Pancreas (tissue), 10 donors: Measurements from ENCODE around the gene NKD2. TPM values are rescaled to one million over a fixed set of nuclear protein-coding genes. Genes with fewer than 3 reads are reported as not detected.

Experiments used
- ATAC-seq, 4 donors: fragments of 200-7000 bp; cut with Tn5 transposase; one replicate each; pipeline versions ENCODE4 v1.8.0 to v1.9.1; 2020; ENCODE audit warnings: mild to moderate bottlenecking in 4 of 4, moderate library complexity in 4 of 4
- DNase-seq, 6 donors: peaks; one replicate each; pipeline ENCODE4 v3.0.0-alpha.2; 2020
- FAIRE-seq: peaks from 2 replicates; lab custom pipeline; 2012; peaks lifted over from hg19 to GRCh38; lab: Jason Lieb, UNC
- H3K27ac ChIP-seq, 4 donors: fragments of 200-600 bp; sonication (generic); 1 replicate in 3 of 4; 2 replicates in 1 of 4; pipeline versions ENCODE4 v1.5.0 to v1.8.0; 2020
- H3K27me3 ChIP-seq, 4 donors: fragments of 200-600 bp; one replicate each; pipeline ENCODE4 v1.8.0; 2021
- H3K36me3 ChIP-seq, 3 donors: fragments of 200-600 bp; sonication (generic) in 1 of 3; one replicate each; pipeline versions ENCODE4 v1.5.0 to v1.8.0; 2020 to 2021
- H3K4me1 ChIP-seq, 3 donors: fragments of 200-600 bp; one replicate each; pipeline ENCODE4 v1.8.0; 2021
- H3K4me3 ChIP-seq, 4 donors: fragments of 200-600 bp; sonication (generic) in 2 of 4; one replicate each; pipeline versions ENCODE4 v1.5.0 to v1.8.0; 2020 to 2021
- H3K9me3 ChIP-seq, 4 donors: fragments of 200-600 bp; one replicate each; pipeline ENCODE4 v1.8.0; 2021
- WGBS, 2 donors: extraction: QIAGEN DNeasy Blood & Tissue Kit; methylation state at CpG; one replicate each; pipeline ENCODE4 v1.1.7; 2013; 5-methylcytosine and 5-hydroxymethylcytosine counted together
- intact Hi-C, 3 donors: fragments of 100-400 bp; cut with DNase I; formaldehyde crosslinking; loops; one replicate each; pipeline versions ENCODE4 v1.11.1 to v1.14.2; 2022
- polyA plus RNA-seq, 2 donors: library from polyadenylated mRNA; stranded (reverse); fragments of 200-250 nt; gene quantifications; one replicate each; pipeline ENCODE4 v1.2.3, GENCODE V29; 2013
- total RNA-seq, 6 donors: library from RNA; stranded (reverse); fragmentation: NEBNext Ultra II Directional in 4 of 6; extraction: Animal tissue kit (Norgen Biotek cat#: 25700) in 4 of 6; gene quantifications; one replicate each; pipeline versions ENCODE4 v1.2.1 to v1.2.4, GENCODE V29; 2021 to 2023
- TF ChIP-seq, protein P1 (sequence below), 4 donors: fragments of 200-600 bp; sonication (generic) in 3 of 4; IDR thresholded peaks; one replicate each; pipeline versions ENCODE4 v1.5.0 to v1.8.0; 2021; ENCODE audit warnings: antibody characterized with exemption in 4 of 4
- donor health status: healthy with polysubstance abuse.
- donor health status: DM: no; HTN: no; CAD: no; lungs with moderate emphysema.
- donor health status: DM: no; HTN: no; CAD: no.
- donor health status: control.
- donor health status: control.
- donor health status: Bipolar disorder and iron deficiency.
- donor health status: DM: yes; HTN: yes; CAD: no.
- donor health status: DM: no; HTN: no; CAD: no.
- donor health status: DM: no; HTN: no; CAD: no.
- donor health status: DM: yes; HTN: yes; CAD: no.

The NKD2 gene
- total and polyA plus RNA-seq, 8 donors, result 1.8 to 18.6 (median 4.3) TPM

DNA sequence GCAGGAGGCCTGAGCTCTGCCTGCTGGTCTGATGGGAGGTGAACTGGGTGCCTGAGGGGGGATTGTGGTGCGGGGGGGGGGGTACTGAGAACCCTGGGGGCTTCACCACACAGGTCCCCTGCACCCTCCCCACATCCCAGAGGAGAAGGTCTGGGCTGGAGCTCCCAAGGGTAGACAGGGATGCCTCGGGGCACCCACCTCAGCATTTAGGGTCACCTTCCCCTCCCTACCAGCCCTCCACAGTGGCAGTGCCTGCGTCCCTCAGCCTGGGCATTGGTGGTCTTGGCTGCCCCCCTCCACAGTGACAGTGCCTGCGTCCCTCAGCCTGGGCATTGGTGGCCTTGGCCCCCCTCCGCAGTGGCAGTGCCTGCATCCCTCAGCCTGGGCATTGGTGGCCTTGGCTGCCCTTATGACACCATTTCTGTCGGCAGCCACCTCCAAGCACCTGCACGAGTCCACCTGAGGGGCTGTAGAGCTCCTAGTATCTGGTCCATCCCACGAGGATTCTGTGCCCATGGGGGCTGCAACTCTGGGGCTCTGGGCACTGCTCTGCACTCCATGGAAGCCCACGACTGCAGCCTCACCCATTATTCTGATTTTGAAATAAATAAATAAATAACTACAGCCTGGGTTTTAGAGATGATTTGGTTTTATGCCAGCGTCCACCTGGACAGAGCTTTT, 21.5 kb downstream of the NKD2 start:
- no peaks in the 10 kb centered on the region for H3K9me3 ChIP-seq
- ATAC-seq (no peak), DNase-seq (peak in 2 of 6 donors; percentile 30 to 38), FAIRE-seq (no peak)
- no peaks in the 10 kb centered on the region for H3K27me3 ChIP-seq
- intact Hi-C loops, result no loop called here
- H3K36me3 ChIP-seq, result no peaks in the 10 kb centered on the region
- no peak overlapping the region for H3K27ac ChIP-seq
- TF ChIP-seq, protein P1, sequence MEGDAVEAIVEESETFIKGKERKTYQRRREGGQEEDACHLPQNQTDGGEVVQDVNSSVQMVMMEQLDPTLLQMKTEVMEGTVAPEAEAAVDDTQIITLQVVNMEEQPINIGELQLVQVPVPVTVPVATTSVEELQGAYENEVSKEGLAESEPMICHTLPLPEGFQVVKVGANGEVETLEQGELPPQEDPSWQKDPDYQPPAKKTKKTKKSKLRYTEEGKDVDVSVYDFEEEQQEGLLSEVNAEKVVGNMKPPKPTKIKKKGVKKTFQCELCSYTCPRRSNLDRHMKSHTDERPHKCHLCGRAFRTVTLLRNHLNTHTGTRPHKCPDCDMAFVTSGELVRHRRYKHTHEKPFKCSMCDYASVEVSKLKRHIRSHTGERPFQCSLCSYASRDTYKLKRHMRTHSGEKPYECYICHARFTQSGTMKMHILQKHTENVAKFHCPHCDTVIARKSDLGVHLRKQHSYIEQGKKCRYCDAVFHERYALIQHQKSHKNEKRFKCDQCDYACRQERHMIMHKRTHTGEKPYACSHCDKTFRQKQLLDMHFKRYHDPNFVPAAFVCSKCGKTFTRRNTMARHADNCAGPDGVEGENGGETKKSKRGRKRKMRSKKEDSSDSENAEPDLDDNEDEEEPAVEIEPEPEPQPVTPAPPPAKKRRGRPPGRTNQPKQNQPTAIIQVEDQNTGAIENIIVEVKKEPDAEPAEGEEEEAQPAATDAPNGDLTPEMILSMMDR (IDR thresholded peaks at IDR 0.05), result no peak
- no peaks in the 10 kb centered on the region for H3K4me1 ChIP-seq
- WGBS, 2 donors, result 69 to 76% methylated on average over 9 to 10 of the region's 10 CpGs
- H3K4me3 ChIP-seq, result no peak overlapping the region

DNA sequence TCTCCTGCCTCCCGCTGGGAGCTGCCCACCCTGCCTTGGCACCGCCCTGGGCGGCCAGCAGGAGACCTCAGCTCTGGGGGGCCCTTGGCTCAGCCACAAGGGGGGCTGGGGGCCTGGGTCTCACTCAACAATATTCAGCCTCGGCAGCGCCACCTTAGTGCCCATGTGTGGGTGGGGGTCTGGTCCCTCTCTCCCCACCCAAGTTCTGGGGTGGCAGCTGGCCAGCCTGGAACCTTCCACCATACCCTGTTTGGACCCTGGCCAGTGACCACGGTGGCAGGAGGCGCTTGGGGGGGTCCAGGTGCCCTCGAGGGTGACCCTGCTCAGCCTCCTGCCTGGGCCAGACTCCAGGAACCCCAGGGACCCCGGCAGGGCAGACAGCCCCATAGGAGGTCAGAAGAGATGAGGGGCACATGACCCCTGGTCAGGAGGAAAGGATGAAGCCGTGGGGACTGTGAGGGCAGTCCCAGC, 22.2 kb downstream of the NKD2 start:
- 62 to 66% methylated on average over 10 of the region's 10 CpGs for WGBS, 2 donors
- H3K9me3 ChIP-seq, result no peaks in the 10 kb centered on the region
- FAIRE-seq (no peak), ATAC-seq (no peak), DNase-seq (peak in 3 of 6 donors; percentile 39 to 65 (median 53))
- TF ChIP-seq, protein P1 (IDR thresholded peaks at IDR 0.05), result no peak
- H3K36me3 ChIP-seq, result no peaks in the 10 kb centered on the region
- no peak overlapping the region for H3K27ac ChIP-seq
- H3K27me3 ChIP-seq, result no peaks in the 10 kb centered on the region
- intact Hi-C loops, result no loop called here
- H3K4me1 ChIP-seq, result no peaks in the 10 kb centered on the region
- H3K4me3 ChIP-seq, result no peak overlapping the region

DNA sequence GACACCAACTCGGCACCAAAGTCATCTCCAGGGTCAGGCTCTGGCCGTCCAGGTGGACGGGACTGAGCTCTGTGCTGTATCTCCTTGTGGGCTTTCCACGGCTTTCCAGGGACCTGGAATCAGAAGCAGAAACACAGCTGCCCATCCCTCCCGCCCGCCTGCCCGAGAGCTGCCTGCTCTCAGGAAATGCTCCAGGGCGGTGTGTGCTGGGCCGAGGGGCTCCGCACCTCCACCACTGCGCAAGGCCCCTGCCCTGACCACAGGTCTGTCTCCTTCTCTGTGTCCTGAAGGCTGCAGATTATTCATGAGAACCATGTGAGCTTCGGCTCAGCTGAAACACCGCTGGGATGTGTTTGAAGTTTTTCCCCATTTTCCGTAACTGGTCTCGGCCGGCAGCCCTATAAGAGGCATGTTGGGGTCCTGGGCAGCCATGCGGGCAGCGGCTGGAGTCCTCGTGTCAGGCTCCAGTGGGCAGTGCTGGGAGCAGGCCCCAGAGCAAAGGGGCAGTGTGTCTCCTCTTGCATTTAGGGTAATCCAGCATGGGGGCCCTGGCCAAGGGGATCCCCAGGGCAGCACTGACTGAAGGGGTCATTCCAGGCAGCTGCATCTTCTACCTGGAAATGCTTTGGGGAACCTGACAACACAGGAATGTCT, 22.8 kb downstream of the NKD2 start:
- Histone ChIP-seq H3K36me3 (no peaks in the 10 kb centered on the region), H3K4me1 (no peaks in the 10 kb centered on the region), H3K27ac (no peak overlapping the region), H3K4me3 (no peak overlapping the region), H3K9me3 (no peaks in the 10 kb centered on the region), H3K27me3 (no peaks in the 10 kb centered on the region)
- TF ChIP-seq, protein P1 (IDR thresholded peaks at IDR 0.05), result no peak
- intact Hi-C loops, result no loop called here
- DNase-seq, result peak in 1 of 6 donors; percentile 32
- WGBS, 2 donors, result 82 to 88% methylated on average over 19 of the region's 19 CpGs
- FAIRE-seq, result no peak
- no peak for ATAC-seq

DNA sequence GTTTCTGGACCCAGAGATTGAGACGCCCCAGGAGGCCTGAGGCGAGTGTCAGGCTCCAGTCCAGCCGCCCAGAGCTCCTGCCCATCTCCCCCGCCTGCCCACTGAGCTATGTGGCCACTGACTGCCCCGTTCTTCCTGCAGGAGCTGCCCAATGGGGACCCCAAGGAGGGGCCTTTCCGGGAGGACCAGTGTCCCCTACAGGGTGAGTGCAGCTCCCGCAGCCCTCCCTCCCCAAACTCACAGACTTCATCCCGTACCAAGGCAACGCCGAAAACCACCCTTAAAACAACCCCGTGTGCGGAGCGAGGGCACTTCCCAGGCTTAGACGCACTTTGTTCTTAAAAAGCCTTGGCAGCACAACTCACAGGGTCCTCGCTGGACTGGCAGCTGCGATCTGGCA, 23.4 kb downstream of the NKD2 start:
- TF ChIP-seq, protein P1 (IDR thresholded peaks at IDR 0.05), result no peak
- H3K9me3 ChIP-seq, result no peaks in the 10 kb centered on the region
- no peaks in the 10 kb centered on the region for H3K4me1 ChIP-seq
- H3K27ac ChIP-seq, result no peak overlapping the region
- WGBS, 2 donors, result 80 to 91% methylated on average over 16 of the region's 16 CpGs
- no peak overlapping the region for H3K4me3 ChIP-seq
- DNase-seq (peak in 2 of 6 donors; percentile 9 to 56), ATAC-seq (no peak), FAIRE-seq (no peak)
- intact Hi-C loops, result no loop called here
- no peaks in the 10 kb centered on the region for H3K36me3 ChIP-seq
- no peaks in the 10 kb centered on the region for H3K27me3 ChIP-seq
